ENCODE data around the gene ALDH3B1. TPM values are rescaled to one million over a fixed set of nuclear protein-coding genes. Genes with fewer than 3 reads are reported as not detected.

ALDH3B1 gene
- polyA plus RNA-seq, 3 donors: 79.8 to 89.1 (median 86.7) TPM

GRCh38 chr11:68067991-68068390 is 57.9 kb downstream of the ALDH3B1 start:
- 98% methylated on average over 5 of the region's 5 CpGs for WGBS (ENCODE audit: insufficient coverage)
- intact Hi-C loops (cut with micrococcal nuclease): no loop called here

GRCh38 chr11:68071281-68072048 is 61.3 kb downstream of the ALDH3B1 start:
- H3K36me3 Mint-ChIP-seq: peaks cover 62 to 82% of the 10 kb centered on the region in 2 donors
- peak overlapping the region in 2 of 7 donors; percentile 3 to 44 for H3K27ac Mint-ChIP-seq
- Histone ChIP-seq H3K4me1 (ENCODE audit: control insufficient read depth in 1 of 2, insufficient read depth in 2 of 2, low read length in 2 of 2) (no peaks in the 10 kb centered on the region), H3K4me3 (replicated peaks in 1 of 3; ENCODE audit: low read depth in 2 of 3, low read length in 3 of 3) (no peak overlapping the region), H3K4me2 (replicated peaks; ENCODE audit: extremely low read depth, low read length, poor library complexity, severe bottlenecking) (no peak overlapping the region), H3K36me3 (replicated peaks in 1 of 2; ENCODE audit: control insufficient read depth in 1 of 2, insufficient read depth in 2 of 2, low read length in 2 of 2) (peaks cover 52 to 91% of the 10 kb centered on the region in 2 donors), H3K79me2 (ENCODE audit: insufficient read depth, low read length) (no peaks in the 10 kb centered on the region), H2AFZ (ENCODE audit: insufficient read depth, low read depth, low read length, poor library complexity, severe bottlenecking) (no peak overlapping the region), H3K27ac (ENCODE audit: low read depth in 1 of 2, low read length in 2 of 2) (no peak overlapping the region), H3K27me3 (ENCODE audit: control insufficient read depth in 2 of 2, insufficient read depth in 2 of 2, low read length in 2 of 2) (no peaks in the 10 kb centered on the region), H4K20me1 (ENCODE audit: insufficient read depth, low read length) (no peaks in the 10 kb centered on the region), H3K9ac (ENCODE audit: insufficient read depth, low read length, poor library complexity, severe bottlenecking) (no peak overlapping the region), H3K9me3 (replicated peaks in 1 of 2; ENCODE audit: control insufficient read depth in 1 of 2, insufficient read depth in 1 of 2, low read length in 2 of 2) (no peaks in the 10 kb centered on the region)
- no peaks in the 10 kb centered on the region for H3K27me3 Mint-ChIP-seq (ENCODE audit: low read depth in 3 of 3)
- TF ChIP-seq CTCF (IDR thresholded peaks at IDR 0.05): no peak
- H3K9me3 Mint-ChIP-seq: no peaks in the 10 kb centered on the region
- WGBS (ENCODE audit: insufficient coverage): 63% methylated on average over 3 of the region's 3 CpGs
- H3K4me1 Mint-ChIP-seq: peaks cover 7% of the 10 kb centered on the region
- intact Hi-C loops (cut with micrococcal nuclease): no loop called here
- H3K4me3 Mint-ChIP-seq: no peak overlapping the region
- DNase-seq: no peak

More at GRCh38 chr11:68067991-68068390, 57.9 kb downstream of the ALDH3B1 start:
- Mint-ChIP-seq H3K36me3 (peaks cover 67 to 81% of the 10 kb centered on the region in 2 donors), H3K4me3 (no peak overlapping the region), H3K27ac (peak overlapping the region in 1 of 7 donors; percentile 26), H3K4me1 (peaks cover 23% of the 10 kb centered on the region), H3K9me3 (no peaks in the 10 kb centered on the region), H3K27me3 (ENCODE audit: low read depth in 3 of 3) (no peaks in the 10 kb centered on the region)
- H3K27ac ChIP-seq (ENCODE audit: low read depth in 1 of 2, low read length in 2 of 2): no peak overlapping the region
- H3K79me2 ChIP-seq (ENCODE audit: insufficient read depth, low read length): no peaks in the 10 kb centered on the region
- no peak overlapping the region for H3K4me2 ChIP-seq (replicated peaks; ENCODE audit: extremely low read depth, low read length, poor library complexity, severe bottlenecking)
- no peak for DNase-seq
- H4K20me1 ChIP-seq (ENCODE audit: insufficient read depth, low read length): no peaks in the 10 kb centered on the region
- H3K36me3 ChIP-seq (replicated peaks in 1 of 2; ENCODE audit: control insufficient read depth in 1 of 2, insufficient read depth in 2 of 2, low read length in 2 of 2): peaks cover 46 to 97% of the 10 kb centered on the region in 2 donors
- H3K4me1 ChIP-seq (ENCODE audit: control insufficient read depth in 1 of 2, insufficient read depth in 2 of 2, low read length in 2 of 2): peaks cover 0 to 10% of the 10 kb centered on the region in 2 donors
- H3K9ac ChIP-seq (ENCODE audit: insufficient read depth, low read length, poor library complexity, severe bottlenecking): no peak overlapping the region
- H3K27me3 ChIP-seq (ENCODE audit: control insufficient read depth in 2 of 2, insufficient read depth in 2 of 2, low read length in 2 of 2): no peaks in the 10 kb centered on the region
- no peaks in the 10 kb centered on the region for H3K9me3 ChIP-seq (replicated peaks in 1 of 2; ENCODE audit: control insufficient read depth in 1 of 2, insufficient read depth in 1 of 2, low read length in 2 of 2)
- H2AFZ ChIP-seq (ENCODE audit: insufficient read depth, low read depth, low read length, poor library complexity, severe bottlenecking): no peak overlapping the region
- no peak for TF ChIP-seq CTCF (IDR thresholded peaks at IDR 0.05)
- H3K4me3 ChIP-seq (replicated peaks in 1 of 3; ENCODE audit: low read depth in 2 of 3, low read length in 3 of 3): no peak overlapping the region

Measured in CD14-positive monocyte (primary cell).